SH-SY5Y (cell line): ENCODE measurements around the gene CXorf66.

ENCODE experiments used
- GATA2 ChIP-seq: IDR thresholded peaks from 2 replicates; pipeline ENCODE4 v1.6.1; 2011; ENCODE audit warnings: mild to moderate bottlenecking, low read depth, low read length
- GATA3 ChIP-seq: IDR thresholded peaks from 2 replicates; pipeline ENCODE4 v1.6.1; 2011; ENCODE audit warnings: low read depth, mild to moderate bottlenecking, low read length, moderate library complexity

GRCh38 chrX:139965421-139965820 is at the start of gene CXorf66:
- TF ChIP-seq GATA2 = no peak
- TF ChIP-seq GATA3 = no peak
